K562 (cell line): ENCODE results near the gene CSF2RB. TPM values are rescaled to one million over a fixed set of nuclear protein-coding genes. Genes with fewer than 3 reads are reported as not detected.

Experiments
- ATAC-seq: fragments of 200-7000 bp; cut with Tn5 transposase; 3 replicates; pipeline ENCODE4 v1.9.1; 2020; ENCODE audit warnings: moderate library complexity
- BruUV-seq: library from RNA; stranded (reverse); fragments of 400-500 nt; replicated peaks from 2 replicates; lab custom pipeline; 2021; lab: Mats Ljungman, UMichigan
- CTCF ChIA-PET: fragments of 300-600 bp; formaldehyde crosslinking; extraction: SDS; loops from one replicate; lab custom pipeline; 2021; ENCODE audit warnings: low intra/inter-chr PET ratio; lab: Yijun Ruan, JAX
- POLR2A ChIA-PET: fragments of 300-600, 350-650 bp; sonication (Branson Sonifier 250); formaldehyde crosslinking; extraction: SDS; loops from one replicate; lab custom pipeline; 2021; ENCODE audit warnings: antibody characterized with exemption, inconsistent platforms; lab: Yijun Ruan, JAX
- DNase-seq, 4 experiments: peaks; one replicate each; pipeline versions ENCODE4 v3.0.0 to v3.0.0-alpha.2; 2011 to 2018; ENCODE audit warnings: low spot score in 3 of 4, mixed read lengths in 3 of 4; ENCODE audit errors: extremely low read depth in 1 of 4
- FAIRE-seq: peaks from 2 replicates; lab custom pipeline; 2011; peaks lifted over from hg19 to GRCh38; lab: Jason Lieb, UNC
- H2AFZ ChIP-seq: 2 replicates; pipeline ENCODE4 v1.6.0; 2011; ENCODE audit warnings: low read depth, low read length, control low read depth, inconsistent platforms
- H3K27ac ChIP-seq: fragments of 200-600 bp; 3 replicates; pipeline ENCODE4 v1.8.0; 2011; ENCODE audit warnings: low read depth, mild to moderate bottlenecking, control low read depth, inconsistent platforms, low read length, moderate library complexity, mixed read lengths; ENCODE audit errors: extremely low read depth
- H3K27me3 ChIP-seq, 2 experiments: fragments of 300-600 bp in 1 of 2; 2 replicates in 1 of 2; 3 replicates in 1 of 2; pipeline versions ENCODE4 v1.6.0 to v1.8.0; 2011; ENCODE audit warnings: inconsistent platforms in 2 of 2, low read length in 2 of 2, mild to moderate bottlenecking in 1 of 2, mixed read lengths in 1 of 2, moderate library complexity in 1 of 2; ENCODE audit not compliant: control insufficient read depth in 2 of 2, insufficient read depth in 2 of 2
- H3K36me3 ChIP-seq: fragments of 300-600 bp; 3 replicates; pipeline ENCODE4 v1.8.0; 2011; ENCODE audit warnings: mild to moderate bottlenecking, low read length, inconsistent platforms; ENCODE audit not compliant: control insufficient read depth, insufficient read depth
- H3K4me1 ChIP-seq, 2 experiments: fragments of 200-600 bp in 1 of 2; replicated peaks in 1 of 2; 2 replicates in 1 of 2; 3 replicates in 1 of 2; pipeline versions ENCODE4 v1.5.1 to v1.8.0; 2011; ENCODE audit warnings: inconsistent platforms in 2 of 2, low read length in 2 of 2, mild to moderate bottlenecking in 1 of 2, mixed read lengths in 1 of 2, moderate library complexity in 1 of 2; ENCODE audit not compliant: control insufficient read depth in 2 of 2, insufficient read depth in 2 of 2
- H3K4me2 ChIP-seq: 2 replicates; pipeline ENCODE4 v1.6.1; 2011; ENCODE audit warnings: low read length, control low read depth, inconsistent platforms, mixed read lengths; ENCODE audit not compliant: insufficient read depth
- H3K4me3 ChIP-seq: fragments of 200-600 bp; sonication (generic), shearing (Covaris generic); 2 replicates; pipeline ENCODE4 v1.5.1; 2016; ENCODE audit warnings: control low read depth, inconsistent platforms
- H3K79me2 ChIP-seq: fragments of 200-600 bp; 3 replicates; pipeline ENCODE4 v1.8.0; 2011; ENCODE audit warnings: low read length, inconsistent platforms; ENCODE audit not compliant: control insufficient read depth, insufficient read depth
- H3K9ac ChIP-seq, 2 experiments: 2 replicates each; pipeline versions ENCODE4 v1.6.0 to v1.6.1; 2011; ENCODE audit warnings: low read depth in 2 of 2, low read length in 2 of 2, control low read depth in 1 of 2, inconsistent platforms in 1 of 2, mild to moderate bottlenecking in 1 of 2, mixed read lengths in 1 of 2; ENCODE audit not compliant: insufficient read depth in 1 of 2
- H3K9me1 ChIP-seq: one replicate; pipeline ENCODE4 v1.6.0; 2011; ENCODE audit warnings: inconsistent platforms, mild to moderate bottlenecking, low read length, moderate library complexity; ENCODE audit not compliant: control insufficient read depth, insufficient read depth
- H3K9me3 ChIP-seq: replicated peaks from 2 replicates; pipeline ENCODE4 v1.5.1; 2011; ENCODE audit warnings: low read depth, low read length, inconsistent platforms; ENCODE audit not compliant: control insufficient read depth, insufficient read depth
- H4K20me1 ChIP-seq: replicated peaks from 2 replicates; pipeline ENCODE4 v1.6.1; 2011; ENCODE audit warnings: low read length, inconsistent platforms, mixed read lengths; ENCODE audit not compliant: control insufficient read depth, insufficient read depth
- HSF4 ChIP-seq: fragments of 250-450 bp; sonication (Bioruptor Pico); IDR thresholded peaks from 2 replicates; pipeline ENCODE4 v2.1.2; 2022; ENCODE audit warnings: mild to moderate bottlenecking, moderate library complexity, borderline replicate concordance
- KLF16 ChIP-seq: IDR thresholded peaks from 2 replicates; pipeline ENCODE4 v1.6.1; 2016; ENCODE audit warnings: antibody characterized with exemption
- SMC3 ChIP-seq: conservative IDR thresholded peaks from 2 replicates; pipeline ENCODE4 v1.6.1; 2011; ENCODE audit warnings: low read depth, low read length, improper control_type of control experiment; ENCODE audit not compliant: insufficient read depth
- TGIF2 ChIP-seq: sonication (generic); formaldehyde crosslinking; IDR thresholded peaks from 2 replicates; pipeline ENCODE4 v1.8.1; 2022; ENCODE audit warnings: mild to moderate bottlenecking, missing genetic modification reagents, moderate library complexity
- U2AF2 ChIP-seq: fragments of 200-400 bp; formaldehyde crosslinking; optimal IDR thresholded peaks from 2 replicates; pipeline ENCODE3; 2017; ENCODE audit warnings: low read depth, mild to moderate bottlenecking, low read length
- ZBTB12 ChIP-seq: fragments of 250-450 bp; sonication (Bioruptor Pico); IDR thresholded peaks from 2 replicates; pipeline ENCODE4 v1.4.0; 2020
- ZFX ChIP-seq: sonication (generic); formaldehyde crosslinking; IDR thresholded peaks from 2 replicates; pipeline ENCODE4 v1.8.0; 2022; ENCODE audit warnings: mild to moderate bottlenecking, missing genetic modification reagents, moderate library complexity
- ZNF408 ChIP-seq: fragments of 250-450 bp; sonication (Bioruptor Pico); IDR thresholded peaks from 2 replicates; pipeline ENCODE4 v1.4.0; 2020; ENCODE audit warnings: low read depth, mild to moderate bottlenecking, moderate library complexity
- ZNF695 ChIP-seq: fragments of 450-650 bp; formaldehyde crosslinking; IDR thresholded peaks from 2 replicates; pipeline ENCODE4 v1.4.0; 2020; ENCODE audit warnings: mild to moderate bottlenecking, moderate library complexity
- WGBS: fragments of 100-300 bp; shearing (Covaris generic); methylation state at CpG from one replicate; pipeline ENCODE4 v1.1.6; 2016; ENCODE audit warnings: low coverage, mixed read lengths; ENCODE audit not compliant: insufficient coverage; ENCODE audit errors: missing lambda C conversion rate; 5-methylcytosine and 5-hydroxymethylcytosine counted together
- in situ Hi-C: fragments of 300-500 bp; cut with MboI; formaldehyde crosslinking; loops from 4 replicates; pipeline ENCODE4 v1.15.0; 2018; ENCODE audit warnings: inconsistent platforms, mixed read lengths
- intact Hi-C: fragments of 100-400 bp; cut with micrococcal nuclease; formaldehyde crosslinking; loops from 2 replicates; pipeline ENCODE4 v1.14.2; 2022
- polyA plus RNA-seq, 8 experiments: library from polyadenylated mRNA; depleted of rRNA in 4 of 8; stranded (reverse) in 5 of 8; unstranded in 3 of 8; fragments of >200 nt; fragmentation: Nextera tagmentation in 2 of 8; fragmentation: Illumina TruSeq in 1 of 8; extraction: Ambion mirVana in 2 of 8; extraction: Trizol in 1 of 8; gene quantifications; 2 replicates each; pipeline versions ENCODE4 v1.2.1 to v1.2.3, GENCODE V29; 2011 to 2014; ENCODE audit warnings: inconsistent platforms in 1 of 8, missing spikeins in 1 of 8
- total RNA-seq, 7 experiments: library from RNA; depleted of rRNA in 6 of 7; stranded (reverse); fragments of >200 nt in 6 of 7; fragmentation: Illumina TruSeq in 2 of 7; extraction: Trizol in 2 of 7; gene quantifications; 2 replicates each; pipeline versions ENCODE4 v1.2.1 to v1.2.3, GENCODE V29; 2011 to 2021; ENCODE audit warnings: low replicate concordance in 1 of 7
- TF ChIP-seq, protein P1 (sequence below): sonication (generic); formaldehyde crosslinking; IDR thresholded peaks from 2 replicates; pipeline ENCODE4 v1.8.0; 2023; ENCODE audit warnings: mild to moderate bottlenecking, missing genetic modification reagents
- TF ChIP-seq, protein P2 (sequence below): fragments of 450-650 bp; IDR thresholded peaks from 2 replicates; pipeline ENCODE4 v1.6.1; 2017; ENCODE audit warnings: antibody characterized with exemption
- TF ChIP-seq, protein P3 (sequence below), 2 experiments: fragments of 150-350 bp in 1 of 2; IDR thresholded peaks; 2 replicates each; pipeline ENCODE4 v1.6.1; 2012 to 2016; ENCODE audit warnings: low read depth in 2 of 2, low read length in 2 of 2, mild to moderate bottlenecking in 1 of 2, moderate library complexity in 1 of 2

Gene CSF2RB
- total and polyA plus RNA-seq, 9 of the 15 experiments (the other 6 are each of a cell fraction or from before 2014, with no cell fraction given) = 0.04 to 1.0 (median 0.36) TPM

- Histone ChIP-seq H4K20me1 (no peaks in the 10 kb centered on the region), H3K9me1 (no peaks in the 10 kb centered on the region), H3K79me2 (no peaks in the 10 kb centered on the region), H3K27me3 (no peaks in the 10 kb centered on the region), H3K36me3 (no peaks in the 10 kb centered on the region), H3K9ac (no peak overlapping the region), H3K4me3 (no peak overlapping the region), H3K4me1 (peaks cover 0 to 12% of the 10 kb centered on the region in 2 experiments; a peak in 2 of 5 replicates), H3K27ac (no peak overlapping the region), H2AFZ (no peak overlapping the region), H3K4me2 (no peak overlapping the region), H3K9me3 (no peaks in the 10 kb centered on the region)
- intact Hi-C loops (no loop called here), in situ Hi-C loops (no loop called here)
- WGBS = 10% methylated on average over 12 of the region's 13 CpGs
- no TSS peak for BruUV-seq
- ChIA-PET CTCF (no interaction called here), POLR2A (interaction anchor here (0.6 kb wide), 1 partner anchor 160 kb away, joined by 3 read pairs; no protein-coding TSS in a partner anchor)
- ATAC-seq (no peak), DNase-seq (no peak), FAIRE-seq (no peak)
- TF ChIP-seq KLF16 (no peak), ZBTB12 (CRISPR knock-in tag) (no peak), SMC3 (no peak), HSF4 (CRISPR knock-in tag) (no peak), U2AF2 (no peak), ZNF695 (CRISPR knock-in tag) (no peak), ZFX (CRISPR knock-in tag) (no peak), TGIF2 (CRISPR knock-in tag) (no peak), ZNF408 (CRISPR knock-in tag) (no peak)
- TF ChIP-seq, protein P1, sequence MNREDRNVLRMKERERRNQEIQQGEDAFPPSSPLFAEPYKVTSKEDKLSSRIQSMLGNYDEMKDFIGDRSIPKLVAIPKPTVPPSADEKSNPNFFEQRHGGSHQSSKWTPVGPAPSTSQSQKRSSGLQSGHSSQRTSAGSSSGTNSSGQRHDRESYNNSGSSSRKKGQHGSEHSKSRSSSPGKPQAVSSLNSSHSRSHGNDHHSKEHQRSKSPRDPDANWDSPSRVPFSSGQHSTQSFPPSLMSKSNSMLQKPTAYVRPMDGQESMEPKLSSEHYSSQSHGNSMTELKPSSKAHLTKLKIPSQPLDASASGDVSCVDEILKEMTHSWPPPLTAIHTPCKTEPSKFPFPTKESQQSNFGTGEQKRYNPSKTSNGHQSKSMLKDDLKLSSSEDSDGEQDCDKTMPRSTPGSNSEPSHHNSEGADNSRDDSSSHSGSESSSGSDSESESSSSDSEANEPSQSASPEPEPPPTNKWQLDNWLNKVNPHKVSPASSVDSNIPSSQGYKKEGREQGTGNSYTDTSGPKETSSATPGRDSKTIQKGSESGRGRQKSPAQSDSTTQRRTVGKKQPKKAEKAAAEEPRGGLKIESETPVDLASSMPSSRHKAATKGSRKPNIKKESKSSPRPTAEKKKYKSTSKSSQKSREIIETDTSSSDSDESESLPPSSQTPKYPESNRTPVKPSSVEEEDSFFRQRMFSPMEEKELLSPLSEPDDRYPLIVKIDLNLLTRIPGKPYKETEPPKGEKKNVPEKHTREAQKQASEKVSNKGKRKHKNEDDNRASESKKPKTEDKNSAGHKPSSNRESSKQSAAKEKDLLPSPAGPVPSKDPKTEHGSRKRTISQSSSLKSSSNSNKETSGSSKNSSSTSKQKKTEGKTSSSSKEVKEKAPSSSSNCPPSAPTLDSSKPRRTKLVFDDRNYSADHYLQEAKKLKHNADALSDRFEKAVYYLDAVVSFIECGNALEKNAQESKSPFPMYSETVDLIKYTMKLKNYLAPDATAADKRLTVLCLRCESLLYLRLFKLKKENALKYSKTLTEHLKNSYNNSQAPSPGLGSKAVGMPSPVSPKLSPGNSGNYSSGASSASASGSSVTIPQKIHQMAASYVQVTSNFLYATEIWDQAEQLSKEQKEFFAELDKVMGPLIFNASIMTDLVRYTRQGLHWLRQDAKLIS (CRISPR knock-in tag) = no peak
- TF ChIP-seq, protein P2, sequence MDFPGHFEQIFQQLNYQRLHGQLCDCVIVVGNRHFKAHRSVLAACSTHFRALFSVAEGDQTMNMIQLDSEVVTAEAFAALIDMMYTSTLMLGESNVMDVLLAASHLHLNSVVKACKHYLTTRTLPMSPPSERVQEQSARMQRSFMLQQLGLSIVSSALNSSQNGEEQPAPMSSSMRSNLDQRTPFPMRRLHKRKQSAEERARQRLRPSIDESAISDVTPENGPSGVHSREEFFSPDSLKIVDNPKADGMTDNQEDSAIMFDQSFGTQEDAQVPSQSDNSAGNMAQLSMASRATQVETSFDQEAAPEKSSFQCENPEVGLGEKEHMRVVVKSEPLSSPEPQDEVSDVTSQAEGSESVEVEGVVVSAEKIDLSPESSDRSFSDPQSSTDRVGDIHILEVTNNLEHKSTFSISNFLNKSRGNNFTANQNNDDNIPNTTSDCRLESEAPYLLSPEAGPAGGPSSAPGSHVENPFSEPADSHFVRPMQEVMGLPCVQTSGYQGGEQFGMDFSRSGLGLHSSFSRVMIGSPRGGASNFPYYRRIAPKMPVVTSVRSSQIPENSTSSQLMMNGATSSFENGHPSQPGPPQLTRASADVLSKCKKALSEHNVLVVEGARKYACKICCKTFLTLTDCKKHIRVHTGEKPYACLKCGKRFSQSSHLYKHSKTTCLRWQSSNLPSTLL = no peak
- TF ChIP-seq, protein P3, sequence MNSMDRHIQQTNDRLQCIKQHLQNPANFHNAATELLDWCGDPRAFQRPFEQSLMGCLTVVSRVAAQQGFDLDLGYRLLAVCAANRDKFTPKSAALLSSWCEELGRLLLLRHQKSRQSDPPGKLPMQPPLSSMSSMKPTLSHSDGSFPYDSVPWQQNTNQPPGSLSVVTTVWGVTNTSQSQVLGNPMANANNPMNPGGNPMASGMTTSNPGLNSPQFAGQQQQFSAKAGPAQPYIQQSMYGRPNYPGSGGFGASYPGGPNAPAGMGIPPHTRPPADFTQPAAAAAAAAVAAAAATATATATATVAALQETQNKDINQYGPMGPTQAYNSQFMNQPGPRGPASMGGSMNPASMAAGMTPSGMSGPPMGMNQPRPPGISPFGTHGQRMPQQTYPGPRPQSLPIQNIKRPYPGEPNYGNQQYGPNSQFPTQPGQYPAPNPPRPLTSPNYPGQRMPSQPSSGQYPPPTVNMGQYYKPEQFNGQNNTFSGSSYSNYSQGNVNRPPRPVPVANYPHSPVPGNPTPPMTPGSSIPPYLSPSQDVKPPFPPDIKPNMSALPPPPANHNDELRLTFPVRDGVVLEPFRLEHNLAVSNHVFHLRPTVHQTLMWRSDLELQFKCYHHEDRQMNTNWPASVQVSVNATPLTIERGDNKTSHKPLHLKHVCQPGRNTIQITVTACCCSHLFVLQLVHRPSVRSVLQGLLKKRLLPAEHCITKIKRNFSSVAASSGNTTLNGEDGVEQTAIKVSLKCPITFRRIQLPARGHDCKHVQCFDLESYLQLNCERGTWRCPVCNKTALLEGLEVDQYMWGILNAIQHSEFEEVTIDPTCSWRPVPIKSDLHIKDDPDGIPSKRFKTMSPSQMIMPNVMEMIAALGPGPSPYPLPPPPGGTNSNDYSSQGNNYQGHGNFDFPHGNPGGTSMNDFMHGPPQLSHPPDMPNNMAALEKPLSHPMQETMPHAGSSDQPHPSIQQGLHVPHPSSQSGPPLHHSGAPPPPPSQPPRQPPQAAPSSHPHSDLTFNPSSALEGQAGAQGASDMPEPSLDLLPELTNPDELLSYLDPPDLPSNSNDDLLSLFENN (IDR thresholded peaks at IDR 0.05; ENCODE audit: low read depth in 2 of 2, low read length in 2 of 2) = no peak
Observed at GRCh38 chr22:36938886-36939285, 25.5 kb downstream of the CSF2RB start.
